ENCODE results near the gene RRBP1. TPM values are rescaled to one million over a fixed set of nuclear protein-coding genes. Genes with fewer than 3 reads are reported as not detected.

RRBP1 gene
- total and polyA plus RNA-seq, 2 experiments from 2014 or later = 193 to 242 TPM

DNA sequence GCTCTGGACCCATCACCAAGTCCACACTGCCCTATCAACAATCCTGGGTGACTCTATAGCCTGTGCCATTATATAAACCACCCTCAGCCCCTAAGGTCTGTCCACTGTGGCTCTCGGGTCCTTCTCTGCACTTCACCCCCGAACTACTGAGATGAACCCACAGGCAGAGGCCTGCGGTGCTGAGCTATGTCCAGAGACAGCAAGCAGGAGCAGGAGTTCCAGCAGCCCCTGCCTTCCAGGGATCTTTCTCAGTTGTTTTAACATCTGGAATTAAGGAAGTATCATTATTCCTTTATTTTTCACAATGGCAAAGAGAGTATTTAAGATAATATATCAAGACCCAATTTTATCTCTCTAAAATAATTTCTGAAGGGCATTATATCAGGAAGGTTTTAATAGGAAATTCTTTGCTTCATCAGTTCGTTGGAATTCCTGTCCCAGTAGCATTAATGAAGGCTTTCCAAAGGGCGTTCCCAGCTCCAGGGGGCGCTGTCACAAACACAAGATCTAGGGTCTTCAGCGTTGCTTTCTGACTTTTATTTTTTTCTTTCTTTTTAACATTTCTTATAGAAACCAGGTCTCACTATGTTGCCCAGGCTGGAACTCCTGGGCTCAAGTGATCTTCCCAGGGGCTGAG is 27.3 kb downstream of the RRBP1 start:
- H3K4me1 ChIP-seq (ENCODE audit: insufficient read depth) = peaks cover 19% of the 10 kb centered on the region
- H3K9me2 ChIP-seq (replicated peaks; ENCODE audit: insufficient read depth) = no peaks in the 10 kb centered on the region
- no peak overlapping the region for H3K4me3 ChIP-seq
- WGBS (ENCODE audit: low lambda C conversion rate, missing lambda C conversion rate) = 54% methylated on average over 7 of the region's 7 CpGs
- peak overlapping the region; percentile 19 for H3K27ac ChIP-seq
- H4K20me1 ChIP-seq (ENCODE audit: insufficient read depth, poor library complexity, severe bottlenecking) = peaks cover 98% of the 10 kb centered on the region
- TF ChIP-seq EZH2phosphoT487 (IDR thresholded peaks at IDR 0.05; ENCODE audit: low read depth, severe bottlenecking, unreplicated experiment) = no peak
- TF ChIP-seq, protein P1, sequence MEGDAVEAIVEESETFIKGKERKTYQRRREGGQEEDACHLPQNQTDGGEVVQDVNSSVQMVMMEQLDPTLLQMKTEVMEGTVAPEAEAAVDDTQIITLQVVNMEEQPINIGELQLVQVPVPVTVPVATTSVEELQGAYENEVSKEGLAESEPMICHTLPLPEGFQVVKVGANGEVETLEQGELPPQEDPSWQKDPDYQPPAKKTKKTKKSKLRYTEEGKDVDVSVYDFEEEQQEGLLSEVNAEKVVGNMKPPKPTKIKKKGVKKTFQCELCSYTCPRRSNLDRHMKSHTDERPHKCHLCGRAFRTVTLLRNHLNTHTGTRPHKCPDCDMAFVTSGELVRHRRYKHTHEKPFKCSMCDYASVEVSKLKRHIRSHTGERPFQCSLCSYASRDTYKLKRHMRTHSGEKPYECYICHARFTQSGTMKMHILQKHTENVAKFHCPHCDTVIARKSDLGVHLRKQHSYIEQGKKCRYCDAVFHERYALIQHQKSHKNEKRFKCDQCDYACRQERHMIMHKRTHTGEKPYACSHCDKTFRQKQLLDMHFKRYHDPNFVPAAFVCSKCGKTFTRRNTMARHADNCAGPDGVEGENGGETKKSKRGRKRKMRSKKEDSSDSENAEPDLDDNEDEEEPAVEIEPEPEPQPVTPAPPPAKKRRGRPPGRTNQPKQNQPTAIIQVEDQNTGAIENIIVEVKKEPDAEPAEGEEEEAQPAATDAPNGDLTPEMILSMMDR (IDR thresholded peaks at IDR 0.05; ENCODE audit: poor library complexity) = peak; percentile 76
- no peak for TF ChIP-seq EZH2 (IDR thresholded peaks at IDR 0.05; ENCODE audit: borderline replicate concordance)
- H3K79me2 ChIP-seq = peaks cover 100% of the 10 kb centered on the region
- H3K36me3 ChIP-seq (replicated peaks; ENCODE audit: insufficient read depth, low read depth) = no peaks in the 10 kb centered on the region
- no peak overlapping the region for H3K4me2 ChIP-seq
- peak; percentile 64 for DNase-seq (ENCODE audit: low spot score)
- no peaks in the 10 kb centered on the region for H3K27me3 ChIP-seq
- no peaks in the 10 kb centered on the region for H3K9me3 ChIP-seq (ENCODE audit: low read depth)
- H2AFZ ChIP-seq = no peak overlapping the region

DNA sequence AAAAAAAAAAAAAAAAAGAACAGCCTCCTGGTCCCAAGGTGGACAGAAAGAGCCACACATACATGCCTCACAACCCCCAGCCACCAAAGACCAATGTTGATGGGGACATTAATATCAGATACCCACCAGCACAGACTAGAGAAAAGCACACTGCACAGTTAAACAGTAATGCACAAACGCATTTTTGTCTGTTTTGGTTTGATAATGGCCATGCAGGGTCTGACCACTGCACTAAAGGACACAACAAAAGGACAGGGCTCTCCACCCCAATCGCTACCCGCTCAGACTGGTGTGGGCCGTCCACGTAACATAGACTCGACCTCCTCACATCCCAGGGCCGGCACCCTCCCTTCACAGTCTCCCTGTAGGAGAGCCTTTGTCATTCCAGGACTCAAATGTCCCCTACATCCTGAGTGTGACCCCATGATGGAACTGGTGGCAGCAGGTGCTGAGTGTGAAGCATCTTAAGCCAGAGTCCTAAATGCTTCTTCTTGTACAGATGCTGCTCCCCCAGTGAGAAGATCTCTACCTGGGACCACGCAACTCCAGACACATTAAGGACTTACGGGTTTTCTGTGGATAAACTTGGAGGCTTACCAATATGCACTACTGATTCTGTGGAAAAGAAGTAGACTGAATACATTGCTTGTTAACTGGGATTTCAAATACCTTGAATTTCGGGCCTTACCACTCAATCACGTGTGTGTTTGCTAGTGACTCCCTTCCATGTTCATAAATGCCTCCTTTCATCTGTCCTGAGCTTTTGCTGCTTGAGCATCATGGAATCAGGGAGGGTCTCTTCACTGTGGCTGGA is 28.0 kb downstream of the RRBP1 start:
- peaks cover 100% of the 10 kb centered on the region for H3K79me2 ChIP-seq
- no peaks in the 10 kb centered on the region for H3K9me2 ChIP-seq (replicated peaks; ENCODE audit: insufficient read depth)
- H2AFZ ChIP-seq = no peak overlapping the region
- H3K27me3 ChIP-seq = no peaks in the 10 kb centered on the region
- TF ChIP-seq EZH2 (IDR thresholded peaks at IDR 0.05; ENCODE audit: borderline replicate concordance) (no peak), EZH2phosphoT487 (IDR thresholded peaks at IDR 0.05; ENCODE audit: low read depth, severe bottlenecking, unreplicated experiment) (no peak)
- TF ChIP-seq, protein P1 (IDR thresholded peaks at IDR 0.05; ENCODE audit: poor library complexity) = no peak
- no peaks in the 10 kb centered on the region for H3K36me3 ChIP-seq (replicated peaks; ENCODE audit: insufficient read depth, low read depth)
- H3K4me2 ChIP-seq = no peak overlapping the region
- H3K9me3 ChIP-seq (ENCODE audit: low read depth) = no peaks in the 10 kb centered on the region
- peaks cover 26% of the 10 kb centered on the region for H3K4me1 ChIP-seq (ENCODE audit: insufficient read depth)
- no peak for DNase-seq (ENCODE audit: low spot score)
- 96% methylated on average over 11 of the region's 11 CpGs for WGBS (ENCODE audit: low lambda C conversion rate, missing lambda C conversion rate)
- no peak overlapping the region for H3K27ac ChIP-seq
- peaks cover 98% of the 10 kb centered on the region for H4K20me1 ChIP-seq (ENCODE audit: insufficient read depth, poor library complexity, severe bottlenecking)
- no peak overlapping the region for H3K4me3 ChIP-seq

DNA sequence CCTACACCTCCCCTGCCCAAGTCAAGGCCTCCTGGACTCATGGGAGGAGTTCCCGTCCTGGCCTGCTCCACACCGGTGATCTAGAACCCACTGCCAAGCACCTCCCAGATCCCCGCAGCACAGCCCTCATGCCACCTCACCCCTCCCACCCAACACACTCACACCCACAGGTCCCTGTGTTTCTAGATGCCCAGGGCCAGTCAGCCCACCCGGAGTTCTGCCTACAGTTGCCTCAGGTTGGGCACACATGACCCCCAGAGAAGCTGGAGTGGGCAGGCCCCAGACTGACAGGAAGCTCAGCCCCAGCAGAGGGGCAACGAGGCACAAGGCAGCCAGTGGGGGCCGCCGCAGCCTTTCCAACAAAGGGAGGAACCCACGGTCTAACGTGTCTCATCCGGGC is 29.6 kb downstream of the RRBP1 start:
- Histone ChIP-seq H3K27me3 (no peaks in the 10 kb centered on the region), H2AFZ (no peak overlapping the region), H3K27ac (peak overlapping the region; percentile 8), H3K9me2 (replicated peaks; ENCODE audit: insufficient read depth) (no peaks in the 10 kb centered on the region), H3K4me1 (ENCODE audit: insufficient read depth) (peaks cover 31% of the 10 kb centered on the region), H3K9me3 (ENCODE audit: low read depth) (no peaks in the 10 kb centered on the region), H3K79me2 (peaks cover 100% of the 10 kb centered on the region), H4K20me1 (ENCODE audit: insufficient read depth, poor library complexity, severe bottlenecking) (peaks cover 99% of the 10 kb centered on the region), H3K36me3 (replicated peaks; ENCODE audit: insufficient read depth, low read depth) (no peaks in the 10 kb centered on the region), H3K4me2 (no peak overlapping the region), H3K4me3 (no peak overlapping the region)
- TF ChIP-seq EZH2phosphoT487 (IDR thresholded peaks at IDR 0.05; ENCODE audit: low read depth, severe bottlenecking, unreplicated experiment) = no peak
- no peak for TF ChIP-seq EZH2 (IDR thresholded peaks at IDR 0.05; ENCODE audit: borderline replicate concordance)
- TF ChIP-seq, protein P1 (IDR thresholded peaks at IDR 0.05; ENCODE audit: poor library complexity) = no peak
- WGBS (ENCODE audit: low lambda C conversion rate, missing lambda C conversion rate) = 92% methylated on average over 10 of the region's 10 CpGs
- no peak for DNase-seq (ENCODE audit: low spot score)

Measured in hepatocyte (in vitro differentiated cells).